Activated effector memory CD4-positive, alpha-beta T cell treated with Interleukin-2 at 50 U/mL for 16 hours (primary cell): ENCODE data around the gene RAET1G.
"Not testable (repeated sequence)": the region's sequence is repeated elsewhere in the genome, so short reads cannot be mapped to it uniquely, and the experiment has no call there.

Experiments
- DNase-seq: peaks from one replicate; pipeline ENCODE4 v3.0.0-alpha.2; 2020

RAET1G gene

GRCh38 chr6:149933036-149933435, 10.1 kb upstream of the RAET1G start:
- no peak for DNase-seq

DNA sequence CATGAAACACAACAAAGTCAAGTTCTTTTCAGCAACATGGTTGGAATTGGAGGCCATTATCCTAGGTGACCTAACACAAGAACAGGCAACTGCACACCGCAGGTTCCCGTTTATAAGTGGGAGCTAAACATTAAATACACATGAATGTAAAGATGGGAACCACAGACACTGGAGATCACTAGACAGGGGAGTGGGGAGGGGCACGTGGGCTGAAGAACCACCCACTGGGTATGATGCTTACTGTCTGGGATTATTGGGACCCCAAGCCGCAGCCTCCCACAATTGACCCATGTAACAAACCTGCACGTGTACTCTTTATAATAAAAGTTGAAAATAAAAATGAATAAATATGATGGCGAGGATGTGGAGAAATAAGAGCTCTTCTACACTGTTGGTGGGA, 8.6 kb upstream of the RAET1G start:
- no peak for DNase-seq

DNA sequence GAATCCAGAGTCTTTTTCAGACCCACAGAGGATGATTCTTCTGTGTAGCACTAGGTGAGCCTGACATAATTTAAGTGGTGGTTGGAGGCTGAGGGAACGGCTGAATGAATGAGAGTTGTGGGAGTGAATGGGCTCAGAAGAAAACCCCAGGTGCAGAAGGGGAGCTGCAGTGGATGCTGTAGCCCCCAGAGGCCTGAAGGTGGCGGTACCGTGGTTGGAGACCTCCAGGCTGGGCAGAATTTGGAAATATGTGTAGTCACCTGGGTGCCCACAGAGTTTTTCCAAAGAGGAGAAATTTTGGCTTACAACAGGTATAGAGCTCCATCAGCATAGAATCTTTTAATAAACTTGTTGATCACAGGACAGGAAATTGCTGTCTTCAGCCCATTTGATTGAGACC, 6.5 kb upstream of the RAET1G start:
- no peak for DNase-seq

DNA sequence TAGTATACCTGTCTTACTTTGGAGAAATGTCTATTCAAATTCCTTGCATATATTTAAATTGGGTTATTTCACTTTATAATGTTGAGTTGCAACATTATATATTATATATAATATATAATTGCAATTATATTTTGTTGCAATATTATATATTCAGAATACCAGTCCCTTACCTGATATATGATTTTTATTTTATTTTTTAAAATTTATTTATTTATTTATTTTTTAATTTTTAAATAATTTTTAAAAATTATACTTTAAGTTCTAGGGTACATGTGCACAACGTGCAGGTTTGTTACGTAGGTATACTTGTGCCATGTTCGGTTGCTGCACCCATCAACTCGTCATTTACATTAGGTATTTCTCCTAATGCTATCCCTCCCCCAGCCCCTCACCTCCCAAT, 4.1 kb upstream of the RAET1G start:
- not testable (repeated sequence) for DNase-seq

DNA sequence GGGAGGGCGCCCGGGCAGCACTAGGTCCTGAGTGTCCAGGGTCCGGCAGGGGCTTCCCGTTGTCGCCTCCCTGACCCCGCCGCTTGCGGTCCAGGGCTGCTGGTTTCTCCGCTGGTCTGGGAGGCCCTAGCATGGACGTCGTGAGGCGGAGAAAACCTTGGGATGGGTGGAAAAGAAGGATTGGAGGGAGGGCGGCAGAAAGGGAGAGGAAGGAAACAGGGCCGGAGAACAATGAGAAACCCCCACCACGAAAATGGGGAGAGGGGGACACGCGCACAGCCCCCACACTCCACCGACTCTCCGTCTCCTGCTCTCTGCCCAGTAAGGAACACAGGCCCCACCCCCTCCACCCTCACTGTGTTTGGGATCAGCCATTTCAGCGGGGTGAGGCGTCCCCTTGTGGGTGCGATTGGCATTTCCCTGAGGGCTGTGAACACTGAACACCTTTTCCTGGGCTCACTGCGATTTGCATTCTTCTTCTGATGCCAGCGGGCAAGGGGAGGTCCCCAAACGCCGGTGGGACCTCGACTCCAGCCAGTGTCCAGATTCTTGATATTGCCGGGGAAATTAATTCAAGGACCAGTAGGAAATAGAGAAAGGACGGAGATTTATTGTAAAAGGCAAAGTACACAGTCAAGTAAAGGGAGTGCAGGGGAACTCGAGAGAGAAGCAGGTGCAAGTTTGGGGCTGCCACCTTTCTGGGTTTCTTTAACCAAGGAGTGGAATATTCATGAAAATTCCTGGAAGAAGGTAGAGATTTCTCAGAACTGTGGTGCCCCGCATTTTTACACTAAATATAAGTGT, 3.3 kb upstream of the RAET1G start:
- peak; percentile 61 for DNase-seq

DNA sequence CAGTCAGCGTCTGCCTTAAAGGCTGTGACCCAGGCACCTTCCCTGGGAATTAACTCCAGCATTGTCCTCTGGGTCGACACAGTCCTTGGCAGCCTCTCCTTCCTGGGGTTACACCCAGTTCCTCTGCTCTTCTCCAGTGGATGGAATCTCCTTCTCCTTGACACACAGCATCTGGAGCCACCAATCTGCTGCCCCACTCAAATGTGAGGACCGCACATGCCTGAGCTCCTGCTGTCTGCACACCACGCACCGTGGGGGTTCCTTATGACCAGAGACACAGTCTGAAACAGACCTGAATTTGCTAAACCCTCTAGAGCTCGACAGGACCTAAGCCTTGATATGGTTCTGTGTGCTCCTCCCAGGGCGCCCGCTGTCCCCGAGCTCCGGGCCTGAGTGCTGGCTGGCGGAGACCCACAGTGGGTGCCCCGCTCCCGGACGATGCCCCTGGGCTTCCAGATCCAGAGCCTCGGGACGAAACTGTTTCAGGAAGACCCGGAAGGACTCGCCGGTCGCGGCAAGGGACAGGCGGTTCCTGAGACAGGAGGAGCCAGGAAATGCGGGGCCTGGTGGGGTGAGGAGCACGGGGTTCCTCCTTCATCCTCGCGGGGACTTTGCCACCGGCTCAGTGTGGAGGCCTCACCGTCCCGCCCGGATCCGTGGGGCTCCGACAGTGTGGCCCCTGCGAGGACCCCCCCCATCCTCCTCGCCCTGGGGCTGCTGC, 2.5 kb upstream of the RAET1G start:
- DNase-seq = no peak

GRCh38 chr6:149924933-149925252, 2.0 kb upstream of the RAET1G start:
- no peak for DNase-seq

- no peak for DNase-seq
These were observed 1.4 kb upstream of the RAET1G start for GRCh38 chr6:149924206-149924932.

GRCh38 chr6:149923327-149923986, 536 bp upstream of the RAET1G start:
- no peak for DNase-seq

DNA sequence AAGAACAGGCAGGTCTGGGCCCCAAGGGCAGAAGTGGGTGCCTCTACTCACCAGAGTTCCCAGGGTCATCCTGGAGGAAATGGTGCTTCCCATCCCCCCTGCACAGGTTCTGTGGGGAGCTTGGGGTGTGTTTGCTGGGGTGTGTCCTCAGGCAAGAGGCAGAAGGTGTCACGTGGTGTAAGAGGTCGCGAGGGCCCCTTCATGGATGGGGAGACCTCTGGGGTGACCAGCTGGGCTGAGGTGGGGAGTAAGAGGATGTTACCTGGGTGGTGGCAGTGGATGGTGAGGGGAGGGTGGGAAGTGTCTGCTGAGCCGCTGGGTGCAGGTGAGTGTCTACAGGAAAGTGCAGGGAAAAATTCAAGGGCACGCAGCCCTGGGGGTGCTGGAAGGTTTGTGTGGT, 830 bp downstream of the RAET1G start:
- not testable (repeated sequence) for DNase-seq

- no peak for DNase-seq
These were observed 1.6 kb downstream of the RAET1G start for GRCh38 chr6:149921361-149921760.

DNA sequence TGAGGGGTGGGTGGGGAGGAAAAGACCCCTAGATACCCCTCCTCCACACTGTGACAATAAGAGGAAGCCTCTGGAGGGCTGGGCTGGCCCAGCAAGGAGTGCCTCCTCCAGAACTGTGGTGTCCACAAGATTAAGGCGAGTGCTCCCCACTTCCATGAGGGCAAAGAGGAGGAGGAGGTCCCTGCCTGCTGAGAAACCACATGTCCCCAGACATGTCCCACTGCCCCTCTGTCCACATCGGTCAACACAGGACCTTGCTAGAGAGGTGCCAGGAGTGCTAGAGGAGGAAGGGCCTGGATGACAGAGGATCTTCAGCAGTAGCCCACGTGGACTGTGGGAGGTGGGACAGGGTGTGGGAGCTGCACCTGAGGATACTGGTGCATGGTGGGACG, 3.1 kb downstream of the RAET1G start:
- no peak for DNase-seq

GRCh38 chr6:149919126-149919833, 3.6 kb downstream of the RAET1G start:
- not testable (repeated sequence) for DNase-seq

DNA sequence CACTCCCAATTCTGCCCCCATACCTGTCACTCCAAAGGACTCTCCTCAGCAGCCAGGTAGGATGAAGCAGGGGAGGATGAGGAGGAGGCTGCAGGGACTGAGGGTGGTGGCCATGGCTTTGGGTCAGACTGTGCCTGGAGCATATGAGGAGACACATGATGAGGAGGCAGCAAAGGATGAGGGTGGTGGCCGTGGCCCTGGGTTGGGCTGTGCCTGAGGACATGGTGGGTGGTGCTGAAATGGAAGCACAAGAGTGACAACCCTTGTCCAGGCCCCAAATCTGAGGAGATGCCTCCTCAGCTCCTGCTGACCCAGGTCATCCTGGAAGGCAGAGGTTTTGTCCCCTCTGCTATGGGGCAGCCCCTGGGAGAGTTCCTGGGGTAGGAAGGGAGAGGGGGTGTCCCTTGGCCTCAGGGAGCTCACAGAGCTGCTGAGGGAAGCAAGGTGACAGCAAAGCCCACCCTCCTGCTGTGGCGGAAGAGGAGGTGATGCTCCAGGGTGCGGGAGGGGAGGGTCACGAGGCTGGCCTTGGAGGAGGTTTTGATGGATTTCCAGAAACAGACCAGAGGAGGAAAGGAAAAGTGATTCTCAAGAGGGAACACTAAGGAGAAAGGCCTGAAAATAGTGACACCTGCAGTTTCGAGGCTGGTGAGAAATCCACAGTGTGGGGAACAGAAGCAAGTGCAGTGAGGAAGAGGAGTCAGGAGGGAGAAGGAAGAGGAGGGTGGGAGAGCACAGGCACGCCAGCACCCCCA, 4.6 kb downstream of the RAET1G start:
- no peak for DNase-seq

DNA sequence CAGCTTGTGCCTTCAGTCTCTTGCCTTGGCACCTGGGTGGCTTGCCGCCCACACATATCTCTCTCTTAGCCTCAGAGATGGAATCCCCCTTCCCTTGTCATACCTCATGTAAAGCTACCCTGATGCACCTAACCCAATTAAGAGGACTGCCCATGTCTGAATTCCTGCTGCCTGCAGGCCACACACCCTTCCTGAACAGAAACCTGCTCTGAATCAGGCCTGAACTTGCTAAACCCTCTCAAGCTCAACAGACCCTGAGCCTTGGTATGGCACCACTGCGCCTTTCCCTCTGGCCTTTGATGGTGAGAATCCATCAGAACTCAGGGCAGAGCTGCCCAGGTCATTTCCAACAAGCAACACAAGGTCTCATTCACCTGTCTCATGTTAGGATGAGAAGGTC, 5.2 kb downstream of the RAET1G start:
- no peak for DNase-seq

- DNase-seq = no peak
These were observed 6.7 kb downstream of the RAET1G start for GRCh38 chr6:149915970-149916865.

DNA sequence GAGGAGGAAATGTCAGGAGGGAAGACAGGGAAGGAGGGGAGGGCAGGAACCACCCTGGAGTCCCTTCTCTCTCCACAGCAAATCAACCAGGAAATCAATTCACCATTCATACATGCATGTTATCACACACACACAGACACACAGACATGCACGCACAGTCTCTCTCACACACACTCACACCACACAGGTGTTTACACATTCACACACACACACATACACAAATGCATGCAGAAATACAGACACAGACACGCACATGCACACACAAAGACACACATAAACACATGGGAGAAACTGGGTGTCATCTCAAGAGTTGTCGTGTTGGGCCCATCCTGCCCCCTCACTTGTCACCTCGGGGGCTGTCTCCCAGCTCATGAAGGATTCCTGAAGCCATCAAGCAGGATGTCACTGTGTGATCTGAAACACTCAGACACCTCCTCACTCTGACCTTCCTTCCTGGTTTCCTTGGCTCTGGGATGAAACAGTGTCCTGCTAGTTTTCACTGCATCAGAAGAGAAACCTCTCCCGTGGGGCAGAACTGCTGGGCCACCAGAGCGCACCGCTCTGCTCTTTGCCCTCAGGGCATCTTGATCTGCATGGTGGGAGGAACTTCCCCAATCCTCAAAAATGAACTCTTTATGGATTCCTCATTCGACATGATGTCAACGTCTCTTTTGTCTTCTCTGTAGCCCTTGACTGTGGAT, 9.2 kb downstream of the RAET1G start:
- DNase-seq = no peak

DNA sequence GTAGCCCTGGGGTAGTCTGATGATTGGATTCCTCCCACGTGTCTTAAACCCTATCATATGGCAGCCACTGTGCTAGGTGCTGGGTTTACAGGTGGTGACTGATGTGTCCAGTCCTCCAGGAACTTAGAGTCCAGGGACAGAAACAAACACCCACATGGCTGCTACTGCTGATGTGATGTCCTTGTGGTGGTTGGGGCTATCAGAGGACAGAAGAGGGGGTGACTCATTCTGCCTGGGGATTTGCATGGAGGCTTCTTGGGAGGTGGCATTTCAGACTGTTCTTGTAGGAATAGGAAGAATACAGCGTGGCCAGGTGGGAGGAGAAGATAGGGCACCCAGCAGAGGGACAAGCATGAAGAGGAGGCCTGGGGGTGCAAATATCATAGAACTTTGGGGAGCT, 9.8 kb downstream of the RAET1G start:
- no peak for DNase-seq

- DNase-seq = not testable (repeated sequence)
These were observed 10.2 kb downstream of the RAET1G start for GRCh38 chr6:149912680-149913079.

GRCh38 chr6:149910721-149911151, 12.2 kb downstream of the RAET1G start:
- no peak for DNase-seq
